ENCODE data around the gene ENO2. TPM values are rescaled to one million over a fixed set of nuclear protein-coding genes. Genes with fewer than 3 reads are reported as not detected.

ENO2 gene
- total and polyA plus RNA-seq, 2 donors (not counting 1 experiment from before 2014, with no cell fraction given) = 20.3 to 43.0 TPM

DNA sequence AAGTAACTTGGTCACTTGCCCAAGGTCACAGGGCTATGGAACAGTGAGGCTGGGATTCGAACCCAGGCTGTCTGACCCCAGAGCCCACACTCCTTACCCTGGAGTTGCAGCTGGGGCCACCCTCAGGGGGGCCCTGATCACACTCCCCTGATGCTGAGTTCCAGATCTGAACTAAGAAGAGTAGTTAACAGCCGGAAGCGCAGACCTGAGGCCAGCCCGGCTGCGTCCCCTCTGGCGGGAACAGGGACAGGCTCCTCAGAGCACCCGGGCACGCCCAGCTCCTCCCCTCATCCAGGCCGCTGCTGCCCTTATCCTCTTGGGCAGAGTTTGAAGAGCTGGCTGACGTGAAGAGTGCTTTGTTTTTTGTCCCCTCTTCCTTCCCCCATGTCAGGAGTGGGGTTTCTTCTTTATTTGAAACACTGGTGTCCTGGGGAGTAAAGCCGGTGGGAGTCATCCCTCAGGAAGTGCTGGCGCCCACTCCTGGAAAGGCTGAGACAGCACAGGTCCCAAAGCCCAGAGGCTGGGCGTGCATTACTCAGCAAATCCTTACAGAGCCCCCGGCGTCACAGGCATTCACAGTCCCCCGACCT is 47.4 kb downstream of the ENO2 start:
- Histone ChIP-seq H3K4me2 (ENCODE audit: extremely low read depth, insufficient read depth, low read length) (no peak overlapping the region), H3K4me3 (replicated peaks in 1 of 4; ENCODE audit: control extremely low read depth in 1 of 4, insufficient read depth in 1 of 4, low read depth in 3 of 4, low read length in 4 of 4) (no peak overlapping the region)
- no peak for TF ChIP-seq EZH2 (IDR thresholded peaks at IDR 0.05; ENCODE audit: low read length, missing control alignments)
- TF ChIP-seq, protein P1, sequence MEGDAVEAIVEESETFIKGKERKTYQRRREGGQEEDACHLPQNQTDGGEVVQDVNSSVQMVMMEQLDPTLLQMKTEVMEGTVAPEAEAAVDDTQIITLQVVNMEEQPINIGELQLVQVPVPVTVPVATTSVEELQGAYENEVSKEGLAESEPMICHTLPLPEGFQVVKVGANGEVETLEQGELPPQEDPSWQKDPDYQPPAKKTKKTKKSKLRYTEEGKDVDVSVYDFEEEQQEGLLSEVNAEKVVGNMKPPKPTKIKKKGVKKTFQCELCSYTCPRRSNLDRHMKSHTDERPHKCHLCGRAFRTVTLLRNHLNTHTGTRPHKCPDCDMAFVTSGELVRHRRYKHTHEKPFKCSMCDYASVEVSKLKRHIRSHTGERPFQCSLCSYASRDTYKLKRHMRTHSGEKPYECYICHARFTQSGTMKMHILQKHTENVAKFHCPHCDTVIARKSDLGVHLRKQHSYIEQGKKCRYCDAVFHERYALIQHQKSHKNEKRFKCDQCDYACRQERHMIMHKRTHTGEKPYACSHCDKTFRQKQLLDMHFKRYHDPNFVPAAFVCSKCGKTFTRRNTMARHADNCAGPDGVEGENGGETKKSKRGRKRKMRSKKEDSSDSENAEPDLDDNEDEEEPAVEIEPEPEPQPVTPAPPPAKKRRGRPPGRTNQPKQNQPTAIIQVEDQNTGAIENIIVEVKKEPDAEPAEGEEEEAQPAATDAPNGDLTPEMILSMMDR (conservative IDR thresholded peaks at IDR 0.05 in 1 of 2, IDR thresholded peaks at IDR 0.05 in 1 of 2; ENCODE audit: low read depth in 1 of 2, low read length in 2 of 2) = peak; percentile 39 to 61

DNA sequence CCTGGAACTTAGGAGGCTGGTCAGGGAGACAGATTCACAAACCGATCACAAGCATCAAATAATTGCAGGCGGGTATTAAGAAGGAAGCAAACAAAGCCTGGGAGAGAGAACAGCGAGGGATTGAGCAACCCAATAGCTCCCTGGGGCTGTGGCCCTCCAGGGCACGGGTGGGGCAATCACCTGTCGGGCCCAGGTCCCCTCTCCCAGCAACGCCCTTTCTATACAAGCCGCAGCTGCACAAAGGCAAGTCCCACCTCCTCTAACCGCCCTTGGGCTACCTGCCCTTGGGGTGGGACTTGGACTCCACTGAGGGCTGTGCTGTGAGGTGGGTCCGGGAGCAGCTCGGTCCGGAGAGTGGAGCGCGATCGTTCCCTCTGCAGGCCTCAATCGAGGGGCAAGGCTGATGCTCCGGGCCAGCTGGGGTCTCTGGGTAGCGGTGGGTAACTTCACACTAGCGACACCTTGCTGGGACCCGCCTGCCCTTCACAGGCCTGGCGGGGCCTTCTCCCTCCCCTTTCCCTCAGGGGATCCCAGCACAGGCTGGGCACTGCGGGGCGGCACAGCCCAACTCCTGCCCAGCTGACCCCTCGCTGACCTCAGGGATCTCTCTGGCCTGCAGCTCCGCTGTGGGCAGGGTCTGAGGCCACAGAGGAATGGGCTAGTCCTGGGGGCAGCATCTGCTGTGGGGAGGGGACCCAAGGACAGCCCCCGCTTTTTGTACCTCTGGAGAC is 48.1 kb downstream of the ENO2 start:
- no peak overlapping the region for H3K4me2 ChIP-seq (ENCODE audit: extremely low read depth, insufficient read depth, low read length)

More for the DNA sequence above, 47.4 kb downstream of the ENO2 start:
- Histone ChIP-seq H4K20me1 (ENCODE audit: control insufficient read depth, extremely low read depth, insufficient read depth, low read length) (no peaks in the 10 kb centered on the region), H3K9ac (ENCODE audit: insufficient read depth, low read length) (no peak overlapping the region), H3K9me3 (ENCODE audit: control insufficient read depth, insufficient read depth, low read depth, low read length) (no peaks in the 10 kb centered on the region), H3K79me2 (ENCODE audit: control insufficient read depth, insufficient read depth, low read length) (no peaks in the 10 kb centered on the region), H3K27ac (ENCODE audit: insufficient read depth, low read length) (no peak overlapping the region), H3K27me3 (ENCODE audit: control insufficient read depth, insufficient read depth, low read length) (no peaks in the 10 kb centered on the region), H2AFZ (ENCODE audit: low read length) (peak overlapping the region; percentile 29), H3K4me1 (ENCODE audit: control insufficient read depth, extremely low read depth, insufficient read depth, low read length) (peaks cover 4% of the 10 kb centered on the region), H3K36me3 (ENCODE audit: control insufficient read depth, insufficient read depth, low read length) (peaks cover 6% of the 10 kb centered on the region)
- peak; percentile 63 to 81 for DNase-seq (ENCODE audit: low read depth in 2 of 2)

More for the DNA sequence above, 48.1 kb downstream of the ENO2 start:
- Histone ChIP-seq H3K27me3 (ENCODE audit: control insufficient read depth, insufficient read depth, low read length) (no peaks in the 10 kb centered on the region), H2AFZ (ENCODE audit: low read length) (peak overlapping the region; percentile 0), H3K27ac (ENCODE audit: insufficient read depth, low read length) (no peak overlapping the region), H3K9ac (ENCODE audit: insufficient read depth, low read length) (no peak overlapping the region), H3K9me3 (ENCODE audit: control insufficient read depth, insufficient read depth, low read depth, low read length) (no peaks in the 10 kb centered on the region), H3K4me1 (ENCODE audit: control insufficient read depth, extremely low read depth, insufficient read depth, low read length) (peaks cover 4% of the 10 kb centered on the region), H3K36me3 (ENCODE audit: control insufficient read depth, insufficient read depth, low read length) (peaks cover 13% of the 10 kb centered on the region), H3K79me2 (ENCODE audit: control insufficient read depth, insufficient read depth, low read length) (no peaks in the 10 kb centered on the region), H4K20me1 (ENCODE audit: control insufficient read depth, extremely low read depth, insufficient read depth, low read length) (no peaks in the 10 kb centered on the region), H3K4me3 (replicated peaks in 1 of 4; ENCODE audit: control extremely low read depth in 1 of 4, insufficient read depth in 1 of 4, low read depth in 3 of 4, low read length in 4 of 4) (no peak overlapping the region)
- DNase-seq (ENCODE audit: low read depth in 2 of 2) = no peak
- no peak for TF ChIP-seq EZH2 (IDR thresholded peaks at IDR 0.05; ENCODE audit: low read length, missing control alignments)
- TF ChIP-seq, protein P1 (conservative IDR thresholded peaks at IDR 0.05 in 1 of 2, IDR thresholded peaks at IDR 0.05 in 1 of 2; ENCODE audit: low read depth in 1 of 2, low read length in 2 of 2) = no peak

All from fibroblast of lung (primary cell).